MM.1S (cell line): ENCODE results near the gene EYA2.

Source experiments
- CTCF ChIP-seq: fragments of 300-600 bp; sonication (generic); IDR thresholded peaks from 2 replicates; pipeline ENCODE4 v1.5.1; 2016; ENCODE audit warnings: antibody characterized with exemption, low read length, mixed read lengths
- EZH2phosphoT487 ChIP-seq: fragments of 300-600 bp; sonication (generic); IDR thresholded peaks from 2 replicates; pipeline ENCODE4 v1.6.1; 2018; ENCODE audit warnings: antibody characterized with exemption, low read length

DNA sequence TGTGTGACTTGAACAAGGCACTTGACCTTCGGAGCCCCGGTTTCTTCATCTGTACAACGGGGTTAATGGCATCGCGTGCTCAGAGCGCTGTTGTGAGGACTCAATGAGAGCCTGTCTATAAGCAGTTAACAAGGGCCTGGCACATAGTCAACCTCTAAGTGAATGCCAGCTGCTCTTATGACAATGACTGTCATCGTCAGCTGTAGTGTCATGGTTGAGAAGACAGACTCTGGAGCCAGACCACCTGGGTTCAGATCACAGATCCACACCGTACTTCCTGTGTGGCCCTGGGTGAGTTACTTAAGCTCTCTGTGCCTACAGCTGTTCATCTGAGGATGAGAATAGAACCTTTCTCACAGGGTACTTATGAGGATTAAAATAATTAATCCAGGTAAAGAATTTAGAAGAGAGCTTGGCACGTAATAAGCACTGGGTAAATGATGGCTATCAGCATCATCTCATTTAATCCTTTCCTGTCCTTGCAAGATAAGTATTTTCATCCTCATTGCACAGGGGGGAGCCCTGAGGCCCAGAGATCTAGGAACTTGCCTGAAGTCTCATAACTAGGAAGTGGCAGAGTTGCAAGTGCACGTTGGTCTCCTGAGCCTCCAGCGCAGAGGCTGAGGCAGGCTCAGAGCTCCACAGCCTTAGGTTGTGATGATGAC lies 105.3 kb downstream of the EYA2 start:
- TF ChIP-seq CTCF (no peak), EZH2phosphoT487 (no peak)
